ENCODE data around the gene NDUFS8. TPM values are rescaled to one million over a fixed set of nuclear protein-coding genes. Genes with fewer than 3 reads are reported as not detected.

NDUFS8 gene
- total RNA-seq, 1 donor from 2014 or later = 125 TPM

DNA sequence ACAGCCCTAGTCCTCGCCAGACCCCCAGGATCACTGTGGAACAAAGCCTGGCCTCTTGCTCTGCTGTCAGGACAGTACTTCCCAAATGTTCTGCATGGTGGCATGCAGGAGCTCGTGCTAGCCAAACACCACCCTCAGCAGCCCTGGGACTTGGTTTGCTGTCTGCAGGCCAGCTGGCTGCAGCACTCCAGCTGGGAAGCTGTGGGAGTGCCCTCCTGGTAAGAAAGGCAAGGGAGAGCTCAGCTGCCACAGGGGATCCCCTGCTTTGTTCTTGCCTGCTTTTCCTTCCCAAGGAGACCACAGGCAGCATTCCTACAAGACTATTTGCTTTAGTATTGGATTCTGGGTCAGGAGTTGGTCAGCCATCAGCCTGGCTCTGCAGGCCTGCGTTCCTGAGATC, 36.3 kb downstream of the NDUFS8 start:
- Mint-ChIP-seq H3K27ac (no peak overlapping the region), H3K36me3 (ENCODE audit: insufficient read depth) (peaks cover 32% of the 10 kb centered on the region), H3K4me3 (ENCODE audit: low read depth) (no peak overlapping the region), H3K4me1 (ENCODE audit: low read depth) (no peaks in the 10 kb centered on the region), H3K9me3 (ENCODE audit: low read depth) (no peaks in the 10 kb centered on the region), H3K27me3 (no peaks in the 10 kb centered on the region)
- TF ChIP-seq, protein P1, sequence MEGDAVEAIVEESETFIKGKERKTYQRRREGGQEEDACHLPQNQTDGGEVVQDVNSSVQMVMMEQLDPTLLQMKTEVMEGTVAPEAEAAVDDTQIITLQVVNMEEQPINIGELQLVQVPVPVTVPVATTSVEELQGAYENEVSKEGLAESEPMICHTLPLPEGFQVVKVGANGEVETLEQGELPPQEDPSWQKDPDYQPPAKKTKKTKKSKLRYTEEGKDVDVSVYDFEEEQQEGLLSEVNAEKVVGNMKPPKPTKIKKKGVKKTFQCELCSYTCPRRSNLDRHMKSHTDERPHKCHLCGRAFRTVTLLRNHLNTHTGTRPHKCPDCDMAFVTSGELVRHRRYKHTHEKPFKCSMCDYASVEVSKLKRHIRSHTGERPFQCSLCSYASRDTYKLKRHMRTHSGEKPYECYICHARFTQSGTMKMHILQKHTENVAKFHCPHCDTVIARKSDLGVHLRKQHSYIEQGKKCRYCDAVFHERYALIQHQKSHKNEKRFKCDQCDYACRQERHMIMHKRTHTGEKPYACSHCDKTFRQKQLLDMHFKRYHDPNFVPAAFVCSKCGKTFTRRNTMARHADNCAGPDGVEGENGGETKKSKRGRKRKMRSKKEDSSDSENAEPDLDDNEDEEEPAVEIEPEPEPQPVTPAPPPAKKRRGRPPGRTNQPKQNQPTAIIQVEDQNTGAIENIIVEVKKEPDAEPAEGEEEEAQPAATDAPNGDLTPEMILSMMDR (IDR thresholded peaks at IDR 0.05; ENCODE audit: unreplicated experiment) = no peak
- no peak for DNase-seq (ENCODE audit: low spot score, unreplicated experiment)

DNA sequence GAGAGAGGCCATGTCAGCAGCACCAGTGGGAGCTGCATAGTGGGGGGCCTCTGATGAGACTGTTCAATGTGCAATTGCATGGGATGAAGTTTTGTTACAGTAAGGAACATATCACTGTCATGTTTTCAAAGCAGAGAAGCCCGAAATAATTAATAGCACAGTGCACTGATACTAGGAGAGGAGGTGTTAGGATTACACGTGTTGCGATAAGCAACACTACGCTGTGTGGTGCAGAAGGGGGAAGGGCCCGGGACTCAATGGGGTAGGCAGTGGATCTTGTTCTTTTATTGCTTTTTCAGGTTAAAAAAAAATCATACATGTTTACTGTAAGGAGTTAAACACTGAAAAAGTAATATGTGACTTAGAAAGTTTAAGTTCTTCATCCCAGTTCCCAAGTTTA, 37.5 kb downstream of the NDUFS8 start:
- Mint-ChIP-seq H3K36me3 (ENCODE audit: insufficient read depth) (peaks cover 30% of the 10 kb centered on the region), H3K9me3 (ENCODE audit: low read depth) (no peaks in the 10 kb centered on the region), H3K4me1 (ENCODE audit: low read depth) (no peaks in the 10 kb centered on the region), H3K4me3 (ENCODE audit: low read depth) (no peak overlapping the region), H3K27ac (no peak overlapping the region), H3K27me3 (no peaks in the 10 kb centered on the region)
- no peak for DNase-seq (ENCODE audit: low spot score, unreplicated experiment)
- TF ChIP-seq, protein P1 (IDR thresholded peaks at IDR 0.05; ENCODE audit: unreplicated experiment) = no peak

DNA sequence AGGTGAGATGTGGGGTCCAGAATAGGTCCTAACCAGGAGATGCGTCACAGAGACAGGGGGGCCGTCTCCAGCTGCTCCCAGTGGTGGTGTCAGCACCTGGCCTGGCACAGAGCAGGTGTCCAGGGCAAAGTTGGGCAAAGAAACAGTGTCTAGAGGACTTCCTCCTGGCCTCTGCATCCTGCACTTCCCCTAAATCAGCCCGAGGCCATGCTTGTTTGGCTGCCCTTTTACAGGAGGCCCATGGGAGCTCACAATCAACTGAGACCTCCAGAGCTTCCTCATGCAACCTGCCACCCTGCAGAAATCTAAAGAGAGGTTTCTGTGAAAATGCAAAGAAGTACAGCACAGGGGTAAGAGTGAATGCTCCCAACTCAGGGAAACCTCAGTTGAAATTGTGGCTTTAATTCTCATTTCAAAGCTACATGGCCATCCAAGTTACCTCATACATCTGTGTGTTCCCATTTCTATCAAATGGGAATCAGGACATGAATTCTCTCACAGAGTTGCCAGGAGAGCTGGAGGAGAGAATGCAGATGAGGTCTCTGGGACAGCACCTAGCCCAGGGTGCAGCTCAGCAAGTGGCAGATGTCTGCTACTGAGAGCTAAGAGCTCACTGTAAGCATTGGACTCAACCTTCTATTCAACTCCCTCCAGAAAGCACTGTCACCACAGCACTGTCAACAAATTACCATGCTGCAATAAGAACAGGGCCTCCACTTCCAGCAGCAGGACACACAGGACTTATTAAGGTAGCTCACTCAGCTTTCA, 41.0 kb downstream of the NDUFS8 start:
- peaks cover 17% of the 10 kb centered on the region for H3K36me3 Mint-ChIP-seq (ENCODE audit: insufficient read depth)

GRCh38 chr11:68074584-68075352, 44.3 kb downstream of the NDUFS8 start:
- no peak for DNase-seq (ENCODE audit: low spot score, unreplicated experiment)
- Mint-ChIP-seq H3K27me3 (no peaks in the 10 kb centered on the region), H3K4me3 (ENCODE audit: low read depth) (no peak overlapping the region), H3K36me3 (ENCODE audit: insufficient read depth) (peaks cover 15% of the 10 kb centered on the region), H3K4me1 (ENCODE audit: low read depth) (no peaks in the 10 kb centered on the region), H3K27ac (no peak overlapping the region), H3K9me3 (ENCODE audit: low read depth) (no peaks in the 10 kb centered on the region)
- TF ChIP-seq, protein P1 (IDR thresholded peaks at IDR 0.05; ENCODE audit: unreplicated experiment) = no peak

More for the DNA sequence above, 41.0 kb downstream of the NDUFS8 start:
- Mint-ChIP-seq H3K9me3 (ENCODE audit: low read depth) (no peaks in the 10 kb centered on the region), H3K27ac (no peak overlapping the region), H3K27me3 (no peaks in the 10 kb centered on the region), H3K4me1 (ENCODE audit: low read depth) (no peaks in the 10 kb centered on the region), H3K4me3 (ENCODE audit: low read depth) (no peak overlapping the region)
- TF ChIP-seq, protein P1 (IDR thresholded peaks at IDR 0.05; ENCODE audit: unreplicated experiment) = no peak
- DNase-seq (ENCODE audit: low spot score, unreplicated experiment) = no peak

GRCh38 chr11:68076371-68077042, 46.0 kb downstream of the NDUFS8 start:
- H3K4me1 Mint-ChIP-seq (ENCODE audit: low read depth) = no peaks in the 10 kb centered on the region
- H3K36me3 Mint-ChIP-seq (ENCODE audit: insufficient read depth) = peaks cover 9% of the 10 kb centered on the region
- TF ChIP-seq, protein P1 (IDR thresholded peaks at IDR 0.05; ENCODE audit: unreplicated experiment) = peak; percentile 54
- no peak for DNase-seq (ENCODE audit: low spot score, unreplicated experiment)
- H3K9me3 Mint-ChIP-seq (ENCODE audit: low read depth) = no peaks in the 10 kb centered on the region
- no peak overlapping the region for H3K27ac Mint-ChIP-seq
- no peaks in the 10 kb centered on the region for H3K27me3 Mint-ChIP-seq
- no peak overlapping the region for H3K4me3 Mint-ChIP-seq (ENCODE audit: low read depth)

All from progenitor cell of endocrine pancreas (in vitro differentiated cells).